MM.1S (cell line): ENCODE data around the gene FAM156A.
"Not testable (repeated sequence)": the region's sequence is repeated elsewhere in the genome, so short reads cannot be mapped to it uniquely, and the experiment has no call there.

Experiments used
- DNase-seq: peaks from one replicate; pipeline ENCODE4 v3.0.0-alpha.2; 2015
- H2AFZ ChIP-seq: fragments of 300-600 bp; sonication (generic); 2 replicates; pipeline ENCODE4 v1.6.0; 2016; ENCODE audit warnings: antibody characterized with exemption, low read length
- H3F3A ChIP-seq: fragments of 300-600 bp; sonication (generic); 2 replicates; pipeline ENCODE4 v1.6.1; 2016; ENCODE audit warnings: mild to moderate bottlenecking, antibody characterized with exemption, low read length, moderate library complexity, mixed read lengths; ENCODE audit not compliant: insufficient read depth
- H3K27ac ChIP-seq: fragments of 300-600 bp; sonication (generic); 2 replicates; pipeline ENCODE4 v1.5.1; 2016; ENCODE audit warnings: mild to moderate bottlenecking, low read length
- H3K27me3 ChIP-seq: fragments of 300-600 bp; sonication (generic); replicated peaks from 2 replicates; pipeline ENCODE4 v1.6.0; 2016; ENCODE audit warnings: low read length; ENCODE audit not compliant: insufficient read depth
- H3K36me3 ChIP-seq: fragments of 300-600 bp; sonication (generic); replicated peaks from 2 replicates; pipeline ENCODE4 v1.6.1; 2016; ENCODE audit warnings: mild to moderate bottlenecking, low read length, mixed read lengths; ENCODE audit not compliant: insufficient read depth
- H3K4me1 ChIP-seq: fragments of 300-600 bp; sonication (generic); 2 replicates; pipeline ENCODE4 v1.6.1; 2016; ENCODE audit warnings: low read length, mixed read lengths
- H3K4me2 ChIP-seq: fragments of 300-600 bp; sonication (generic); 2 replicates; pipeline ENCODE4 v1.6.0; 2016; ENCODE audit warnings: low read depth, low read length
- H3K4me3 ChIP-seq: fragments of 300-600 bp; sonication (generic); 2 replicates; pipeline ENCODE4 v1.5.1; 2016; ENCODE audit warnings: low read length, mixed read lengths
- H3K79me2 ChIP-seq: fragments of 300-600 bp; sonication (generic); 2 replicates; pipeline ENCODE4 v1.6.1; 2016; ENCODE audit warnings: mixed run types, low read length, mixed read lengths
- H3K9ac ChIP-seq: fragments of 300-600 bp; sonication (generic); 2 replicates; pipeline ENCODE4 v1.6.1; 2016; ENCODE audit warnings: low read length, mixed read lengths
- H3K9me2 ChIP-seq: fragments of 300-600 bp; sonication (generic); replicated peaks from 2 replicates; pipeline ENCODE4 v1.6.1; 2016; ENCODE audit warnings: mild to moderate bottlenecking, low read length, mixed read lengths; ENCODE audit not compliant: insufficient read depth
- H3K9me3 ChIP-seq: fragments of 300-600 bp; sonication (generic); replicated peaks from 2 replicates; pipeline ENCODE4 v1.6.1; 2016; ENCODE audit warnings: mild to moderate bottlenecking, low read length, mixed read lengths; ENCODE audit not compliant: insufficient read depth
- H4K20me1 ChIP-seq: fragments of 300-600 bp; sonication (generic); 2 replicates; pipeline ENCODE4 v1.6.1; 2016; ENCODE audit warnings: mild to moderate bottlenecking, low read length, moderate library complexity, mixed read lengths; ENCODE audit not compliant: insufficient read depth
- EZH2 ChIP-seq: fragments of 300-600 bp; sonication (generic); optimal IDR thresholded peaks from 2 replicates; pipeline ENCODE3; 2017; ENCODE audit warnings: low read depth, mild to moderate bottlenecking, antibody characterized with exemption, low read length, mixed read lengths
- EZH2phosphoT487 ChIP-seq: fragments of 300-600 bp; sonication (generic); IDR thresholded peaks from 2 replicates; pipeline ENCODE4 v1.6.1; 2018; ENCODE audit warnings: antibody characterized with exemption, low read length
- TF ChIP-seq, protein P1 (sequence below): fragments of 300-600 bp; sonication (generic); IDR thresholded peaks from 2 replicates; pipeline ENCODE4 v1.5.1; 2016; ENCODE audit warnings: antibody characterized with exemption, low read length, mixed read lengths

FAM156A gene

DNA sequence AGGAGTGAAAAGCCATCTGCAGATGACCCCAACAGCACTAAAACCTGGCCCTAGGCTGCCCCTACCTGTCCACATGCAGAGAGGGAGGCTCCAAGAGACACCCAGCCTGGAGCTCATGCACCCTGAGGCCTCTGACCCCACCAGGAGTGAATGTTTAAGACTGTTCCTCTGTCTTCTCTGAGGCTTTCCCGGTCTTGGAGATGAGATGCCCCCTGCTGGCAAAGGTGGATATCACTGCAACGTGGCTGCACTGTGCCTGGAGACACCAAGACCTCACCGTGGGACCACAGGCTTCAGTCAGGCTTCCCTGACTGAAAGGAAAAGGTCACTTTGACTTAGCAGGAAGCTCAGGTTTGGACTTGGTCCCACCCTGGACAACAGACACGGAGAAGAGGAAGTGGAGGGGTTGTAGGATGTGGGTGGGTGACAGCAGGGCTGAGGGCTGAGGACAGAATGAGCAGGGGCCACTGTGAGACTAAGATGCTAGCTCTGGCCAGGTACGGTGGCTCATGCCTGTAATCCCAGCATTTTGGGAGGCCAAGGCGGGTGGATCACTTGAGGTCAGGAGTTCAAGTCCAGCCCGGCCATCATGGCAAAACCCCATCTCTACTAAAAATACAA lies 31.8 kb upstream of the FAM156A start:
- H3F3A ChIP-seq, H3K9ac ChIP-seq, H3K9me2 ChIP-seq, H3K36me3 ChIP-seq, H3K4me1 ChIP-seq, H3K4me3 ChIP-seq, H4K20me1 ChIP-seq, H3K9me3 ChIP-seq, H3K27me3 ChIP-seq, H3K4me2 ChIP-seq, H2AFZ ChIP-seq, H3K27ac ChIP-seq: not testable (repeated sequence)
- TF ChIP-seq, protein P1, sequence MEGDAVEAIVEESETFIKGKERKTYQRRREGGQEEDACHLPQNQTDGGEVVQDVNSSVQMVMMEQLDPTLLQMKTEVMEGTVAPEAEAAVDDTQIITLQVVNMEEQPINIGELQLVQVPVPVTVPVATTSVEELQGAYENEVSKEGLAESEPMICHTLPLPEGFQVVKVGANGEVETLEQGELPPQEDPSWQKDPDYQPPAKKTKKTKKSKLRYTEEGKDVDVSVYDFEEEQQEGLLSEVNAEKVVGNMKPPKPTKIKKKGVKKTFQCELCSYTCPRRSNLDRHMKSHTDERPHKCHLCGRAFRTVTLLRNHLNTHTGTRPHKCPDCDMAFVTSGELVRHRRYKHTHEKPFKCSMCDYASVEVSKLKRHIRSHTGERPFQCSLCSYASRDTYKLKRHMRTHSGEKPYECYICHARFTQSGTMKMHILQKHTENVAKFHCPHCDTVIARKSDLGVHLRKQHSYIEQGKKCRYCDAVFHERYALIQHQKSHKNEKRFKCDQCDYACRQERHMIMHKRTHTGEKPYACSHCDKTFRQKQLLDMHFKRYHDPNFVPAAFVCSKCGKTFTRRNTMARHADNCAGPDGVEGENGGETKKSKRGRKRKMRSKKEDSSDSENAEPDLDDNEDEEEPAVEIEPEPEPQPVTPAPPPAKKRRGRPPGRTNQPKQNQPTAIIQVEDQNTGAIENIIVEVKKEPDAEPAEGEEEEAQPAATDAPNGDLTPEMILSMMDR: peak; percentile 54
- peak; percentile 48 for DNase-seq
- H3K79me2 ChIP-seq: peaks cover 16% of the 10 kb centered on the region

DNA sequence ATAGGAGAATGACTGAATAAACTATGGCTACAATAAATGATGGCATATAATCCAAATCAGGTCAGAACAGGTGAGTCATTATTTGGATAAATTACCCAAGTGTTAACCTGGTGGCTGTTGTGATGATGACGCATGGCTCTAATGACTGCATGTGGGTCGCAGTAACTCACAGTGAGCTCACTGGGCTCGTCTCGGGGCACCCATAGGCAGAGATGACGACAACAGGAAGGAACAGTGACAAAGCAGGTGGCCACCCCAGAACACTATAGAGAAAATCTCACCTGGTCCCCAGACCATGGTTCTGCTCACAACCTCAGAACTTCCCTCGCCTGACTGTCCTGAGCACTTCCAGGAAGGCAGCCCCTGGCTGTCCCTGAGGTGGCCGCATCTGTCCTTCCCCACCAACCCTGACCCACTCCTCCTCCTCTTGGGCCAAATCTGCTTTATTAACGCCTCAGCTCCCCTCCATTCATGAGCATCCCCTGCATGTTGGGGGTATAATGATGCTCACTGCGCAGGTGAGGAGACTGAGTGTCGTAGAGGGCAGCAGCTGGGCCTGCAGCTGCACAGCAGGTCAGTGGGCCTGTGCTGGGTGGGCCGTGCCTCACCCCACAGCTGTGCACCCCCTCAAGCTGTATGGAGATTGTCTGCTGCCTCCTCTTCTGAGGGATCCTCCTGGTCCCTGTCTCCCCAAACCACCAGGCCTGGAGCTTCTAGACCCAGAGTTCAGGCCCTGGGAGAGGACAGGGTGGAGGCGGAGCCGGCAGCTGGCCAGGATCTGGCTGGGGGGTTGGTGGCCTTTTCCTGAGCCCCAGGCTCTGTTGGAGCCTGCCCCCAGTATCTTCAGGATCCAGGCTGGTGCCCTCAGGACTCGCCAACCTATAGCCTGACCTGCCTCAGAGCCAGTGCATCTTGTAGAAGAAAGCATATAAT lies 30.9 kb upstream of the FAM156A start:
- Histone ChIP-seq H3K4me2 (no peak overlapping the region), H3K27me3 (no peaks in the 10 kb centered on the region)

GRCh38 chrX:52983321-52984000 lies 25.1 kb upstream of the FAM156A start:
- Histone ChIP-seq H4K20me1 (no peaks in the 10 kb centered on the region), H3K4me2 (no peak overlapping the region), H3K4me3 (no peak overlapping the region), H3K9ac (no peak overlapping the region), H3K9me2 (no peaks in the 10 kb centered on the region), H3K27ac (no peak overlapping the region), H3K36me3 (no peaks in the 10 kb centered on the region), H3K27me3 (no peaks in the 10 kb centered on the region), H3K79me2 (no peaks in the 10 kb centered on the region), H3F3A (no peaks in the 10 kb centered on the region), H3K9me3 (no peaks in the 10 kb centered on the region), H2AFZ (no peak overlapping the region), H3K4me1 (no peaks in the 10 kb centered on the region)
- no peak for TF ChIP-seq EZH2phosphoT487
- no peak for TF ChIP-seq EZH2
- TF ChIP-seq, protein P1: no peak
- no peak for DNase-seq

More for the DNA sequence above, 30.9 kb upstream of the FAM156A start:
- TF ChIP-seq EZH2: no peak
- TF ChIP-seq EZH2phosphoT487: no peak
- TF ChIP-seq, protein P1: no peak
- Histone ChIP-seq H2AFZ (no peak overlapping the region), H3K9ac (no peak overlapping the region), H3K4me1 (no peaks in the 10 kb centered on the region), H3K4me3 (no peak overlapping the region), H3K36me3 (no peaks in the 10 kb centered on the region), H3K79me2 (peaks cover 8% of the 10 kb centered on the region), H4K20me1 (no peaks in the 10 kb centered on the region), H3K9me3 (no peaks in the 10 kb centered on the region), H3K9me2 (no peaks in the 10 kb centered on the region), H3F3A (no peaks in the 10 kb centered on the region), H3K27ac (no peak overlapping the region)
- DNase-seq: no peak
